Stimulated activated CD8-positive, alpha-beta memory T cell treated with anti-CD3 and anti-CD28 coated beads, Interleukin-7, amount 100 ng/mL, for 24 hours (primary cell): ENCODE measurements around the gene SORCS2.

ENCODE experiments used
- DNase-seq: peaks from one replicate; pipeline ENCODE4 v3.0.0-alpha.2; 2020; ENCODE audit warnings: low read depth

Gene SORCS2

DNA sequence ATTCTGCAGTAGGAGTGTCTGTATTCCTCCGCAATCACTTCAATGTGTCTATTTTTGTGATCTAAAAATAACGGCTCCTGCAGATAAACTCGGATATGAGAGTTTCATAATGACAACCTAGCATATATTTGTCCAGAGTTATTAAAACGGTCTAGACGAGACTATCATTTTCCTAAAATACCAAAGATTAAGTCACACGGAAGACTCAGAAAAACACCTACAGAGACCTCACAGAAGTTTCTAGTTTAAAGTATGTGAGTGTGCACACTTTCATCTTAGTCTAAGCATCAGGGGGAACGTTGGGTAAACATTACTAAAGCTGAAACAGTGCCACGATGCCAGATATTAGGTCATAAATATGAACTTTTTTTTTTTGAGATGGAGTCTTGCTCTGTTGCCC is 590.4 kb downstream of the SORCS2 start:
- DNase-seq = no peak

DNA sequence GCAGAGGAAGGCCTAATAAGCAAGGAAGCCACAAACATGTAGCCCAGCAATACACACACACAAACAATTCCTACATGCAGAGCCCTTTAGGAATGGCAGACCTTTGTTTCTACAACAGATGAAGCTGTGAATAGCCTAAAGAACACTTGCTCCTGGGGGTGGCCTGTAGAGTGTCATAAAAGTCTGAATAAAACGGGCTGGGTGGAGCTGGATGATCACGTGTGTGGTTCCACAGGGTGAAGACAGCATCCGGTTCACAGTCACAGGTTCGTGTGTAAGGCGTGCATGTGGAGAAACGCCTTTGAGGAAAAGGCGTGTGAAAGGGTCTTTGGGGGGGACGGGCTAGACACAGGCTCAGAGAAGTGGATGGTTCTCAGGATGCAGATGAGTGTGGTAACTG is 591.2 kb downstream of the SORCS2 start:
- DNase-seq = no peak

DNA sequence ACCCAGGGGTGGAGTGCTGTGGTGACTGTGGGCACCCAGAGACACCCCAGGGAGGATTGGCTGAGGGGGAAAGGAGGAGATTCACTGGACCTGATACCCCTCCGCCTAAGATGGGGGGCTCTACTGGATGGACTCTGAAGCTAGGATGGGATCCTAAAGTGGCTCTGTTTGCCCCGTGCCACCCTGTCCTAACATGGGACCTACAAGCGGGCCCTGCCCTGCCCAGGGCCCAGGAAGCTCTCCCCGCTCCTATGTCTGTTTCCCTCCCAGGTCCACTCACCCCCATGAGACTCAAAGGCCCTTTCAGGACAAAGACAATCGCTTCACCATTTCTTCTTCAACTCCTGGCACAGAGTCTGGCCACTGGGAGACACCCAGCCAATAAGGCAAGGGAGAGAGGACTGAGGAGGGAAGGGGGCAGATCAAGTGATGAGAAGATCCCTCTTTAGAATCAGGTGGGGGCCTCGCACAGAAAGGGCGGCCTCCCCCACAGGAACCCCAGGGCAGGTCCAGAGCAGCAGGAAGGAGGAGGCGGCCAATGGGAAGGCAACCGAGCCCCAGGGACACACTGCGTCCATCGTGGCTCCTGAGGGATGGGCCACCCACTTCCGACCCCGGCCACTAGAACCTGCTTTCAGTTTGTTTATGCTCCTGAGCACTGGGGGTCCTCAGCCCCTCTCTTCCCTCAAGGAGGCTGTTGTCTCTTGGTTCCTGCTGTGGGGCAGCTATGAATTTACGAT is 592.0 kb downstream of the SORCS2 start:
- DNase-seq = no peak

DNA sequence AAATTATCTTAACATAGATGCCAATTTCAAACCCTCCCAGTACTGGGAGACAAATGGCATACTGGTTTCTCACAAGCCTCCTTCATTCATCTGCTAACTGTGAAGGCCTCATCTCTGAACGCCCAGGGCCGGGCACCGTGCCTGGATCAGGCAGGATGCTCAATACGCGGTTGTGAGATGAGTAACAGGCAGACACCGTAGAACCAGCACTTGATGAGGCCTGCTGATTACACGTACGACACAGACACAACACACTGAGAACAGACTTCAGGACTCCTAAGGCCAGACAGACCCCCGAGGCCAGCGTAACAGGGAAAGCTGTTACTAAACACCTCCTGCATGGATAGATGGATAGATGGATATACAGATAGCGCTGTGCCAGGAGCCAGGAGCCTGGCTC is 592.7 kb downstream of the SORCS2 start:
- no peak for DNase-seq

DNA sequence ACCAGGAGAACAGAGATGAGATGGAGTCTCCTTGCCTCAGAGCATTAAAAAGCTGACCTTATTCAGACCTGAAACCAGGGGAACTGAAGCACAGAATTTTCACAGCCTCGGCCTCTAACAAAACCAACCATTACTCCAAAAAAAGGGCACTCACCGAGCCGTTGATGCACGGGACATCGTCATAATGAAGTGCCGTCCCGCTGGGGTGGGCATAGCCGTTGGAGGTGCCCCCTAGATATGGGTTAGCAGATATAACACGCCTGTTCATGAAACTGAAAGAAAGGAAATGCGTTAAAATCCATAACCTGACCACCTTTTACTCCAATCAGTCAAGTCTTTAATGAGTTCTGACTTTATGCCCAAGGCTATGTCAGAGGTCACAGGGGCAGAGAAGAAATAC is 593.7 kb downstream of the SORCS2 start:
- DNase-seq = no peak

DNA sequence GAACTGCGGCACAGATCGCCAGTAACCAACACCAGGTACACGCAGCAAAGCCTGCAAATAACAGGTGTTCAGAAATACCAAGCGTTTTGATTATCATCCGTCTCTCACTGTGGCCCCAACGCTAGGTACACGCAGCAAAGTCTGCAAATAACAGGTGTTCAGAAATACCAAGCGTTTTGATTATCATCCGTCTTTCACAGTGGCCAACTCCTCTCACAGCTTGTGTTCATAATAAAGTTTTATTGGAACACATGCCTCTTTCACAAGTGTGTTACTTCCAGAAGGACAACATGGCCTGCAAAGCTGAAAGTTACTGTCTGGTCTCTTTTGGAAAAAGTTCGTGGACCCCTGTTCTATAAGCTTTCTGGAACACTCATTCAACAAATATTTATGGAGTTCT is 594.2 kb downstream of the SORCS2 start:
- no peak for DNase-seq

DNA sequence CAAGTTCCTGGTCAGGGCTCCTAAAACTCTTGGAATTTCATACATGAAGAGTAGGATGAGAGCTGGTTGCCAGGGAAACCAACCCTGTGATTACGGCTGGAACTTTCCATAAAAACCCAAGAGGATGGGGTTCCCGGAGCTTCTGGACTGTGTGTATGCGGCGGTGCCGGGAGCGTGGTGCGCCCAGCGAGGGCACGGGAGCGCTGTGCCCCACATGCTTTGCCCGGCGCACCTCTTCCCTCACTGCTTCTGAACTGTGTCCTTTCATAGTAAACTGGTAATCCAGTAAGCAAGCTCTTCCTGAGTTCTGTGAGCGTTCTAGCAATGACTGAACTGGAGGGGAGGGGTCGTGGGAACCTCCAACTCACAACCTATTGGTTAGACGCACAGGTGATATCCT is 594.7 kb downstream of the SORCS2 start:
- no peak for DNase-seq

DNA sequence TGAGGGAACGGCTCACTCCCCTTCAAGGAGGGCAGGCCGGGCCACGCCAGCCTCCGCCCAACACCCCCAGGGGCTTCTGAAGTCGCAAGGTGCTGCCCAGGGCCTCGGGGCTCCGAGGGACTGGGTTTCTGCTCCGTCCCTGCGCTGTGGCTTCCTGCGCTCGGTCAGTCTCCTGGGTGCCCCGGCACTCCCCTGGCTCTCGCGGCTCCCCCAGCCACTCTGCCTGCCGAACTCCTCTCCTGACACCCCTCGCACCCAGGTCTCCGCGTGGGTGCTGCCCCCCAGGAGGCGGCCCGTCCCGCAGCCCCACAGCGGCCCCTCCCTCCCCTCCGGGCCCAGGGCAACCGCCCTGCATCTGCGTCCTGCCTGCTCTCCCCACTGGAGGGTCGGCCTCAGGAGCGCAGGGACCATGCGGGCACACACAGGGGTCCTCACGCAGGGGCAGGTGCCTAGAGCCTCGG is 595.4 kb downstream of the SORCS2 start:
- DNase-seq = no peak

DNA sequence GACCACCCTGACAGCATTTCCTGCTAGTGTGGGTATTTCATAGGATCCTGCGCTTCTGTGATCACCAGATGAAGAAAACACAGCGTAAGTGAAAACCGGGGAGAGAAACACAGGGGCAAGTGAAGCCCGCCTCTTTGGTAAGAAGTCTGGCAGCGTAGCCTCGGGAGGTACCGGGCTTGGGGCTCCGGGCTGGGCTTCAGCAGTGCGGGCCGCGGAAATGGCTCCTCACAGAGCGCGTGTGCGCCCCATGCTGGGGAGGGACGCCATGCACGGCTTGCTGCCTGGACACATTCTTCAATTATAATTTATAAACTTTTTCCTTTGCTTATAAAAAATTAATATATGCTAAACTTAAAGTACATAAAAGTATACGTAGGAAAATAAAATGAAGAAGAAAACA is 595.9 kb downstream of the SORCS2 start:
- no peak for DNase-seq

DNA sequence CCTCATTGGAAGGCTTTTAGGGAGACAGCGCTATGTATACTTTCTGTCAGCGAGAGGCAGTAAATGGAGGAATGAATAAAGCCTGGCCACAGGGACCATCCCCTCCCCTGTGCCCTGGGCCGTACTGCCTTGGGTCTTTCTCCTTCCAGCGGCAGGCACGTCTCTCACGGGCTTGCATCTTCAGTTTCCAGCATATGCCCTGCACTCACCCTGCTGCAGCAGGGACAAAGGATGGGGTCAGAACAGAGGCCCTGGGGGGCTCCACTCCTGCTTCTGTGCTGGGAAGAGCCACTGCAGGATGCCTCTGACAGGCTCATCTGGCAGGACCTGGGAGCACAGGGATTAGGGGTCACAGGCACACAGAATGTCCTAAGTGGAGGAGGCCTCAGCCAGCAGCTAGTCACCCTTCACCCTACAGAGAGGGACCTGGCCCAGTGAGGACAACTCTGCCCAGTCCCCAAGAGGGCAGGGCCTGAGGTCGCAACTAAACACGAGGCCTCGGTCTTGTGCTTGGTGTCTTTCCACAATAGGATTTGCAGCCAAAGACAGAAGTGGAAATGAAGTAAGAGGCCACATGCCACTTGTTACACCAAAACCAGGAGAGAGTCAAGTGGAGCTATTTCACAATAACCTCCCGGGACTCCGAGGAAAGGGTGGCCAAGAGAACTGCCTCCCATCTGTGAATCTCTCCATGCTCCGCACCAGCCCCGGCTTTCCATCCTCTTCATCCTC is 596.5 kb downstream of the SORCS2 start:
- no peak for DNase-seq

DNA sequence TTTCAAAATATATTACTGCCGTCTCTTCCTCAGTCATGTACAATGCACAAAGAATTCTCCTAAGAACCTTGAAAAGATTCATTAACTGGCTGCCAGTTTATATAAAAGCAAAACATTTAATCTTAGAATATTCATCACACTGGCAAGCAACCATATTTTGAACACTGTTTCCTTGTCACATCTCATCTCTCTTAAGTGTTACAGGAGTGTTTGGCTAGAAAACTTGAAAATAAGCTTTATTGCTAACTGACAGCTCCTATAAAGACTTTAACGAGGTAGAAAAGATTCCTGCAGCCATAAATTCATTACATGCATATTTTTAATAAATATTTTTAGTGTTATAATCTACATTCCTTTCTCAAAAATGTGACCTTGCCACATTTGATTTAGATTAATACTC is 597.7 kb downstream of the SORCS2 start:
- no peak for DNase-seq

DNA sequence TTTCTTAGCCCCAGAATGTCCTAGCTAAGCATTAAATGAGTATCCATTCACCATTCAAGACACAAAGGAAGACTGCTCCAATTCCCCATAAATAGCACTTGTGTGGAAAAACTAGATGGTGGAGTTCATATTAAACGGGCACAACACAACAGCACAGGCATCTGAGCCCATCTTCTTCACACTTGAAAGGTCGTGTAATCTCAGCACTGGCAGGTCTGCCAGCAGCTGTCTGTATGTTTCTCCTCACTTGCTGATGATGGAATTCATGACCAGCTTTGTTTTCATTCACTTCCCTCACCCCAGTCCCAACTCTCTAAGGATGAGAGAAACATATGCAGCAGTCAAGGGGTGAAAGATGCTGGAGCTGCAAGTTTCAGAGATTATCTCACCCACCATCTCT is 598.7 kb downstream of the SORCS2 start:
- no peak for DNase-seq
